GM23338 (cell line): ENCODE measurements around the gene RHEX. TPM values are rescaled to one million over a fixed set of nuclear protein-coding genes. Genes with fewer than 3 reads are reported as not detected.

Experiments
- ATAC-seq: fragments of 200-7000 bp; cut with Tn5 transposase; 3 replicates; pipeline ENCODE4 v1.9.1; 2020
- DNase-seq: peaks from one replicate; pipeline ENCODE4 v3.0.0-alpha.2; 2015; ENCODE audit warnings: low spot score
- H2AFZ ChIP-seq: fragments of 200-600 bp; sonication (generic); 2 replicates; pipeline ENCODE4 v1.8.0; 2016; ENCODE audit warnings: antibody characterized with exemption, mild to moderate bottlenecking, moderate library complexity
- H3F3A ChIP-seq: fragments of 200-600 bp; sonication (generic); replicated peaks from 2 replicates; pipeline ENCODE4 v1.8.0; 2017; ENCODE audit warnings: antibody characterized with exemption, mixed run types, low read depth
- H3K27ac ChIP-seq: fragments of 200-600 bp; sonication (generic); 2 replicates; pipeline ENCODE4 v1.6.1; 2016; ENCODE audit warnings: low read depth
- H3K27me3 ChIP-seq: fragments of 200-600 bp; sonication (generic); 2 replicates; pipeline ENCODE4 v1.8.0; 2016; ENCODE audit warnings: mild to moderate bottlenecking, mixed run types, moderate library complexity; ENCODE audit not compliant: insufficient read depth
- H3K36me3 ChIP-seq: fragments of 200-600 bp; sonication (generic); 2 replicates; pipeline ENCODE4 v1.8.0; 2016; ENCODE audit warnings: mild to moderate bottlenecking; ENCODE audit not compliant: insufficient read depth
- H3K4me1 ChIP-seq: fragments of 200-600 bp; sonication (generic); 2 replicates; pipeline ENCODE4 v1.8.0; 2016; ENCODE audit warnings: mild to moderate bottlenecking, moderate library complexity; ENCODE audit not compliant: insufficient read depth
- H3K4me2 ChIP-seq: fragments of 200-600 bp; sonication (generic); 2 replicates; pipeline ENCODE4 v1.7.1; 2017; ENCODE audit warnings: mixed run types
- H3K4me3 ChIP-seq: fragments of 200-600 bp; sonication (generic); 2 replicates; pipeline ENCODE4 v1.6.1; 2016; ENCODE audit warnings: mixed run types
- H3K79me2 ChIP-seq: fragments of 200-600 bp; sonication (generic); replicated peaks from 2 replicates; pipeline ENCODE4 v1.8.0; 2017; ENCODE audit warnings: mild to moderate bottlenecking; ENCODE audit not compliant: insufficient read depth
- H3K9me2 ChIP-seq: fragments of 200-600 bp; sonication (generic); 2 replicates; pipeline ENCODE4 v1.8.0; 2017; ENCODE audit not compliant: insufficient read depth
- H4K20me1 ChIP-seq: fragments of 200-600 bp; sonication (generic); replicated peaks from 2 replicates; pipeline ENCODE4 v1.8.0; 2017; ENCODE audit warnings: mild to moderate bottlenecking; ENCODE audit not compliant: insufficient read depth
- H3K27ac Mint-ChIP-seq: 2 replicates; pipeline ENCODE4 v1.8.0; 2020; ENCODE audit warnings: inconsistent platforms, mild to moderate bottlenecking, moderate library complexity, mixed read lengths
- H3K27me3 Mint-ChIP-seq: 3 replicates; pipeline ENCODE4 v1.8.0; 2022; ENCODE audit warnings: low read depth, mild to moderate bottlenecking, moderate library complexity, mixed read lengths, inconsistent platforms; ENCODE audit not compliant: insufficient read depth, poor library complexity
- H3K36me3 Mint-ChIP-seq: 3 replicates; pipeline ENCODE4 v1.8.0; 2021; ENCODE audit warnings: low read depth, mild to moderate bottlenecking, inconsistent platforms, moderate library complexity, mixed read lengths
- H3K4me1 Mint-ChIP-seq: 3 replicates; pipeline ENCODE4 v1.8.0; 2020; ENCODE audit warnings: mild to moderate bottlenecking, inconsistent platforms, mixed read lengths
- H3K4me3 Mint-ChIP-seq: 3 replicates; pipeline ENCODE4 v1.8.0; 2021; ENCODE audit warnings: moderate library complexity, mild to moderate bottlenecking, inconsistent platforms, mixed read lengths
- H3K9me3 Mint-ChIP-seq: 3 replicates; pipeline ENCODE4 v1.8.0; 2020; ENCODE audit warnings: moderate library complexity, mild to moderate bottlenecking, inconsistent platforms, mixed read lengths
- CREB1 ChIP-seq: fragments of 250-450 bp; sonication (Bioruptor Pico); IDR thresholded peaks from 2 replicates; pipeline ENCODE4 v1.5.0; 2020; ENCODE audit warnings: low read depth, mild to moderate bottlenecking, moderate library complexity
- EZH2 ChIP-seq: fragments of 200-600 bp; sonication (generic); IDR thresholded peaks from one replicate; pipeline ENCODE4 v1.8.0; 2017; ENCODE audit warnings: antibody characterized with exemption, mild to moderate bottlenecking, low read depth; ENCODE audit not compliant: unreplicated experiment
- EZH2phosphoT487 ChIP-seq: fragments of 200-600 bp; sonication (generic); IDR thresholded peaks from one replicate; pipeline ENCODE4 v1.8.1; 2018; ENCODE audit warnings: antibody characterized with exemption; ENCODE audit not compliant: unreplicated experiment
- JUNB ChIP-seq: IDR thresholded peaks from one replicate; pipeline ENCODE4 v1.6.1; 2016; ENCODE audit warnings: antibody characterized with exemption; ENCODE audit not compliant: unreplicated experiment
- POLR2AphosphoS5 ChIP-seq: IDR thresholded peaks from 2 replicates; pipeline ENCODE4 v1.6.1; 2016; ENCODE audit warnings: antibody characterized with exemption, low read depth
- ZNF114 ChIP-seq: fragments of 250-450 bp; sonication (Bioruptor Pico); IDR thresholded peaks from 2 replicates; pipeline ENCODE4 v1.5.0; 2020; ENCODE audit warnings: mild to moderate bottlenecking, moderate library complexity
- polyA plus RNA-seq: library from polyadenylated mRNA; unstranded; fragments of >200 nt; fragmentation: Nextera tagmentation; extraction: Ambion mirVana; gene quantifications from 2 replicates; pipeline ENCODE4 v1.2.1, GENCODE V29; 2016
- total RNA-seq: library from RNA; depleted of rRNA; stranded (reverse); fragments of >200 nt; shearing (Covaris generic); gene quantifications from 2 replicates; pipeline ENCODE4 v1.2.3, GENCODE V29; 2014
- TF ChIP-seq, protein P1 (sequence below): fragments of 250-450 bp; sonication (Bioruptor Pico); IDR thresholded peaks from 2 replicates; pipeline ENCODE4 v1.5.0; 2020; ENCODE audit warnings: mild to moderate bottlenecking, moderate library complexity
- TF ChIP-seq, protein P2 (sequence below), 2 experiments: fragments of 200-600 bp in 1 of 2; sonication (generic) in 1 of 2; conservative IDR thresholded peaks; 2 replicates each; pipeline versions ENCODE4 v1.5.1 to v1.6.1; 2016 to 2017; ENCODE audit warnings: antibody characterized with exemption in 2 of 2, low read depth in 2 of 2, mild to moderate bottlenecking in 2 of 2, moderate library complexity in 1 of 2
- TF ChIP-seq, protein P3 (sequence below): IDR thresholded peaks from 2 replicates; pipeline ENCODE4 v1.6.1; 2016; ENCODE audit warnings: antibody characterized with exemption
- TF ChIP-seq, protein P4 (sequence below): IDR thresholded peaks from one replicate; pipeline ENCODE4 v1.6.1; 2018; ENCODE audit warnings: antibody characterized with exemption; ENCODE audit not compliant: unreplicated experiment

Gene RHEX
- total and polyA plus RNA-seq, 2 experiments from 2014 or later = not detected

DNA sequence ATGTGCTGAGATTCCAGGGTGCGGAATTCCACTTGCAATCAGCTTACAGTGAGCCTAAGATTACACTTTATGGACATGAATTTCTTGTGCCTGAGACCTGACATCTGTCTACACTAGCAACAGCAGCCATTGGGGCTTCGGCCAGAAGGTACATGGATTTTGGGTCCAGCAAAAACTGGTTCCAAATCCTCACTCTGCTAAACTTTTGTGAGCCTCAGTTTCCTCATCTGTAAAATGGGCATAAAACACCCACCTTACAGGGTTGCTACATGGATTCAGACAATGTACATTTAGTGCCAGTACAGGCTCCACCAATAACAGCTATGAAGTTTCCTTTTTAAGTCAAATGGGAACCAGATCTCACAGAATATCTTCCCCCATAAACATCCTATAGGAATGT lies 30.8 kb downstream of the RHEX start (continued):
- TF ChIP-seq, protein P1, sequence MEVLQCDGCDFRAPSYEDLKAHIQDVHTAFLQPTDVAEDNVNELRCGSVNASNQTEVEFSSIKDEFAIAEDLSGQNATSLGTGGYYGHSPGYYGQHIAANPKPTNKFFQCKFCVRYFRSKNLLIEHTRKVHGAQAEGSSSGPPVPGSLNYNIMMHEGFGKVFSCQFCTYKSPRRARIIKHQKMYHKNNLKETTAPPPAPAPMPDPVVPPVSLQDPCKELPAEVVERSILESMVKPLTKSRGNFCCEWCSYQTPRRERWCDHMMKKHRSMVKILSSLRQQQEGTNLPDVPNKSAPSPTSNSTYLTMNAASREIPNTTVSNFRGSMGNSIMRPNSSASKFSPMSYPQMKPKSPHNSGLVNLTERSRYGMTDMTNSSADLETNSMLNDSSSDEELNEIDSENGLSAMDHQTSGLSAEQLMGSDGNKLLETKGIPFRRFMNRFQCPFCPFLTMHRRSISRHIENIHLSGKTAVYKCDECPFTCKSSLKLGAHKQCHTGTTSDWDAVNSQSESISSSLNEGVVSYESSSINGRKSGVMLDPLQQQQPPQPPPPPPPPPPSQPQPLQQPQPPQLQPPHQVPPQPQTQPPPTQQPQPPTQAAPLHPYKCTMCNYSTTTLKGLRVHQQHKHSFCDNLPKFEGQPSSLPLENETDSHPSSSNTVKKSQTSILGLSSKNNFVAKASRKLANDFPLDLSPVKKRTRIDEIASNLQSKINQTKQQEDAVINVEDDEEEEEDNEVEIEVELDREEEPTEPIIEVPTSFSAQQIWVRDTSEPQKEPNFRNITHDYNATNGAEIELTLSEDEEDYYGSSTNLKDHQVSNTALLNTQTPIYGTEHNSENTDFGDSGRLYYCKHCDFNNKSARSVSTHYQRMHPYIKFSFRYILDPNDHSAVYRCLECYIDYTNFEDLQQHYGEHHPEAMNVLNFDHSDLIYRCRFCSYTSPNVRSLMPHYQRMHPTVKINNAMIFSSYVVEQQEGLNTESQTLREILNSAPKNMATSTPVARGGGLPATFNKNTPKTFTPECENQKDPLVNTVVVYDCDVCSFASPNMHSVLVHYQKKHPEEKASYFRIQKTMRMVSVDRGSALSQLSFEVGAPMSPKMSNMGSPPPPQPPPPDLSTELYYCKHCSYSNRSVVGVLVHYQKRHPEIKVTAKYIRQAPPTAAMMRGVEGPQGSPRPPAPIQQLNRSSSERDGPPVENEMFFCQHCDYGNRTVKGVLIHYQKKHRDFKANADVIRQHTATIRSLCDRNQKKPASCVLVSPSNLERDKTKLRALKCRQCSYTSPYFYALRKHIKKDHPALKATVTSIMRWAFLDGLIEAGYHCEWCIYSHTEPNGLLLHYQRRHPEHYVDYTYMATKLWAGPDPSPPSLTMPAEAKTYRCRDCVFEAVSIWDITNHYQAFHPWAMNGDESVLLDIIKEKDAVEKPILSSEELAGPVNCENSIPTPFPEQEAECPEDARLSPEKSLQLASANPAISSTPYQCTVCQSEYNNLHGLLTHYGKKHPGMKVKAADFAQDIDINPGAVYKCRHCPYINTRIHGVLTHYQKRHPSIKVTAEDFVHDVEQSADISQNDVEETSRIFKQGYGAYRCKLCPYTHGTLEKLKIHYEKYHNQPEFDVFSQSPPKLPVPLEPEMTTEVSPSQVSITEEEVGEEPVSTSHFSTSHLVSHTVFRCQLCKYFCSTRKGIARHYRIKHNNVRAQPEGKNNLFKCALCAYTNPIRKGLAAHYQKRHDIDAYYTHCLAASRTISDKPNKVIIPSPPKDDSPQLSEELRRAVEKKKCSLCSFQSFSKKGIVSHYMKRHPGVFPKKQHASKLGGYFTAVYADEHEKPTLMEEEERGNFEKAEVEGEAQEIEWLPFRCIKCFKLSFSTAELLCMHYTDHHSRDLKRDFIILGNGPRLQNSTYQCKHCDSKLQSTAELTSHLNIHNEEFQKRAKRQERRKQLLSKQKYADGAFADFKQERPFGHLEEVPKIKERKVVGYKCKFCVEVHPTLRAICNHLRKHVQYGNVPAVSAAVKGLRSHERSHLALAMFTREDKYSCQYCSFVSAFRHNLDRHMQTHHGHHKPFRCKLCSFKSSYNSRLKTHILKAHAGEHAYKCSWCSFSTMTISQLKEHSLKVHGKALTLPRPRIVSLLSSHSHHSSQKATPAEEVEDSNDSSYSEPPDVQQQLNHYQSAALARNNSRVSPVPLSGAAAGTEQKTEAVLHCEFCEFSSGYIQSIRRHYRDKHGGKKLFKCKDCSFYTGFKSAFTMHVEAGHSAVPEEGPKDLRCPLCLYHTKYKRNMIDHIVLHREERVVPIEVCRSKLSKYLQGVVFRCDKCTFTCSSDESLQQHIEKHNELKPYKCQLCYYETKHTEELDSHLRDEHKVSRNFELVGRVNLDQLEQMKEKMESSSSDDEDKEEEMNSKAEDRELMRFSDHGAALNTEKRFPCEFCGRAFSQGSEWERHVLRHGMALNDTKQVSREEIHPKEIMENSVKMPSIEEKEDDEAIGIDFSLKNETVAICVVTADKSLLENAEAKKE = no peak
- TF ChIP-seq, protein P2, sequence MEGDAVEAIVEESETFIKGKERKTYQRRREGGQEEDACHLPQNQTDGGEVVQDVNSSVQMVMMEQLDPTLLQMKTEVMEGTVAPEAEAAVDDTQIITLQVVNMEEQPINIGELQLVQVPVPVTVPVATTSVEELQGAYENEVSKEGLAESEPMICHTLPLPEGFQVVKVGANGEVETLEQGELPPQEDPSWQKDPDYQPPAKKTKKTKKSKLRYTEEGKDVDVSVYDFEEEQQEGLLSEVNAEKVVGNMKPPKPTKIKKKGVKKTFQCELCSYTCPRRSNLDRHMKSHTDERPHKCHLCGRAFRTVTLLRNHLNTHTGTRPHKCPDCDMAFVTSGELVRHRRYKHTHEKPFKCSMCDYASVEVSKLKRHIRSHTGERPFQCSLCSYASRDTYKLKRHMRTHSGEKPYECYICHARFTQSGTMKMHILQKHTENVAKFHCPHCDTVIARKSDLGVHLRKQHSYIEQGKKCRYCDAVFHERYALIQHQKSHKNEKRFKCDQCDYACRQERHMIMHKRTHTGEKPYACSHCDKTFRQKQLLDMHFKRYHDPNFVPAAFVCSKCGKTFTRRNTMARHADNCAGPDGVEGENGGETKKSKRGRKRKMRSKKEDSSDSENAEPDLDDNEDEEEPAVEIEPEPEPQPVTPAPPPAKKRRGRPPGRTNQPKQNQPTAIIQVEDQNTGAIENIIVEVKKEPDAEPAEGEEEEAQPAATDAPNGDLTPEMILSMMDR (conservative IDR thresholded peaks at IDR 0.05; ENCODE audit: low read depth in 2 of 2) = no peak
- no peak for TF ChIP-seq ZNF114 (CRISPR knock-in tag)
- no peak for TF ChIP-seq CREB1 (CRISPR knock-in tag)
- no peak for TF ChIP-seq EZH2phosphoT487
- TF ChIP-seq POLR2AphosphoS5 = no peak

DNA sequence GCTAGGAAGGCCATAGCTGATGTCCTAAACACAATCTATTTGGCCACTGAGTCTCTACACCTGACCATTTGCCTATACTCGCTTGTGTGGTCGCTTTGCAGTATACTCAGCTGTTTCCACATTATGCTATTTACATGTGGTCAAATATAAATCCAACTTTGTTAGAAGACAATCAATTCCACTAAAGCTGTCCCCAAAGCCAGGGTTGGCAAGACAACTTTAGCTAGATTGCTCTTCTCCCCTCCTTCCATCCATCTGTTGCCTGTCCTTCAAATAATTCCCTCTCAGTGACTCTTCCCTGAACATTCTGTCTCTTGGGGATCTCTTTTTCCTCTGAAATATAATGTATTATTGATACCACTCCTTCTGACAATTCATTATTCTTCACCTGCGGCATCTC lies 34.1 kb downstream of the RHEX start:
- no peak overlapping the region for H3K4me2 ChIP-seq
- H3K27ac ChIP-seq = no peak overlapping the region
- H3F3A ChIP-seq = no peaks in the 10 kb centered on the region
- no peaks in the 10 kb centered on the region for H4K20me1 ChIP-seq
- H3K36me3 Mint-ChIP-seq = no peaks in the 10 kb centered on the region
- no peaks in the 10 kb centered on the region for H3K4me1 ChIP-seq
- no peak for DNase-seq
- H3K4me3 Mint-ChIP-seq = no peak overlapping the region
- H3K4me3 ChIP-seq = no peak overlapping the region
- no peaks in the 10 kb centered on the region for H3K27me3 ChIP-seq
- no peaks in the 10 kb centered on the region for H3K27me3 Mint-ChIP-seq
- no peaks in the 10 kb centered on the region for H3K36me3 ChIP-seq
- no peak overlapping the region for H2AFZ ChIP-seq
- H3K9me2 ChIP-seq = no peaks in the 10 kb centered on the region
- H3K79me2 ChIP-seq = no peaks in the 10 kb centered on the region
- H3K9me3 Mint-ChIP-seq = no peaks in the 10 kb centered on the region
- no peak overlapping the region for H3K27ac Mint-ChIP-seq
- no peaks in the 10 kb centered on the region for H3K4me1 Mint-ChIP-seq
- ATAC-seq = no peak
- TF ChIP-seq, protein P2 (conservative IDR thresholded peaks at IDR 0.05; ENCODE audit: low read depth in 2 of 2) = no peak
- TF ChIP-seq POLR2AphosphoS5 = no peak
- TF ChIP-seq, protein P3, sequence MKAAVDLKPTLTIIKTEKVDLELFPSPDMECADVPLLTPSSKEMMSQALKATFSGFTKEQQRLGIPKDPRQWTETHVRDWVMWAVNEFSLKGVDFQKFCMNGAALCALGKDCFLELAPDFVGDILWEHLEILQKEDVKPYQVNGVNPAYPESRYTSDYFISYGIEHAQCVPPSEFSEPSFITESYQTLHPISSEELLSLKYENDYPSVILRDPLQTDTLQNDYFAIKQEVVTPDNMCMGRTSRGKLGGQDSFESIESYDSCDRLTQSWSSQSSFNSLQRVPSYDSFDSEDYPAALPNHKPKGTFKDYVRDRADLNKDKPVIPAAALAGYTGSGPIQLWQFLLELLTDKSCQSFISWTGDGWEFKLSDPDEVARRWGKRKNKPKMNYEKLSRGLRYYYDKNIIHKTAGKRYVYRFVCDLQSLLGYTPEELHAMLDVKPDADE = no peak
- TF ChIP-seq EZH2 = no peak
- no peak for TF ChIP-seq CREB1 (CRISPR knock-in tag)
- TF ChIP-seq, protein P4, sequence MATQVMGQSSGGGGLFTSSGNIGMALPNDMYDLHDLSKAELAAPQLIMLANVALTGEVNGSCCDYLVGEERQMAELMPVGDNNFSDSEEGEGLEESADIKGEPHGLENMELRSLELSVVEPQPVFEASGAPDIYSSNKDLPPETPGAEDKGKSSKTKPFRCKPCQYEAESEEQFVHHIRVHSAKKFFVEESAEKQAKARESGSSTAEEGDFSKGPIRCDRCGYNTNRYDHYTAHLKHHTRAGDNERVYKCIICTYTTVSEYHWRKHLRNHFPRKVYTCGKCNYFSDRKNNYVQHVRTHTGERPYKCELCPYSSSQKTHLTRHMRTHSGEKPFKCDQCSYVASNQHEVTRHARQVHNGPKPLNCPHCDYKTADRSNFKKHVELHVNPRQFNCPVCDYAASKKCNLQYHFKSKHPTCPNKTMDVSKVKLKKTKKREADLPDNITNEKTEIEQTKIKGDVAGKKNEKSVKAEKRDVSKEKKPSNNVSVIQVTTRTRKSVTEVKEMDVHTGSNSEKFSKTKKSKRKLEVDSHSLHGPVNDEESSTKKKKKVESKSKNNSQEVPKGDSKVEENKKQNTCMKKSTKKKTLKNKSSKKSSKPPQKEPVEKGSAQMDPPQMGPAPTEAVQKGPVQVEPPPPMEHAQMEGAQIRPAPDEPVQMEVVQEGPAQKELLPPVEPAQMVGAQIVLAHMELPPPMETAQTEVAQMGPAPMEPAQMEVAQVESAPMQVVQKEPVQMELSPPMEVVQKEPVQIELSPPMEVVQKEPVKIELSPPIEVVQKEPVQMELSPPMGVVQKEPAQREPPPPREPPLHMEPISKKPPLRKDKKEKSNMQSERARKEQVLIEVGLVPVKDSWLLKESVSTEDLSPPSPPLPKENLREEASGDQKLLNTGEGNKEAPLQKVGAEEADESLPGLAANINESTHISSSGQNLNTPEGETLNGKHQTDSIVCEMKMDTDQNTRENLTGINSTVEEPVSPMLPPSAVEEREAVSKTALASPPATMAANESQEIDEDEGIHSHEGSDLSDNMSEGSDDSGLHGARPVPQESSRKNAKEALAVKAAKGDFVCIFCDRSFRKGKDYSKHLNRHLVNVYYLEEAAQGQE = no peak
- TF ChIP-seq JUNB = no peak
